Measurements from ENCODE around the gene ABCD3. TPM values are rescaled to one million over a fixed set of nuclear protein-coding genes. Genes with fewer than 3 reads are reported as not detected.
"Not testable (repeated sequence)": the region's sequence is repeated elsewhere in the genome, so short reads cannot be mapped to it uniquely, and the experiment has no call there.

ABCD3 gene
- total RNA-seq, 1 experiment from 2014 or later, result 48.8 TPM

- ATAC-seq; H3K9me2 ChIP-seq (ENCODE audit: insufficient read depth); H3K9me3 ChIP-seq (ENCODE audit: control insufficient read depth in 1 of 2, insufficient read depth in 1 of 2, low read depth in 1 of 2, low read length in 2 of 2); H3K9ac ChIP-seq (ENCODE audit: low read length); POLR2A ChIA-PET; H2AFZ ChIP-seq (ENCODE audit: low read depth, low read length, poor library complexity, severe bottlenecking); CTCF ChIA-PET; intact Hi-C loops (cut with micrococcal nuclease); H3K79me2 ChIP-seq (ENCODE audit: insufficient read depth, low read length); H4K20me1 ChIP-seq (ENCODE audit: insufficient read depth); RAD21 ChIA-PET (ENCODE audit: low non-redundant PET in 1 of 2, low total read pairs in 2 of 2, uncharacterized antibody in 2 of 2, unreplicated experiment in 2 of 2); BruUV-seq (replicated peaks); H3K27ac ChIP-seq (ENCODE audit: low read depth, low read length); H3K4me2 ChIP-seq (ENCODE audit: low read length); H3K4me3 ChIP-seq (replicated peaks in 1 of 2; ENCODE audit: low read depth in 1 of 2, low read length in 2 of 2); H3K27me3 ChIP-seq (ENCODE audit: insufficient read depth, low read length); H3K36me3 ChIP-seq (ENCODE audit: control insufficient read depth in 1 of 2, insufficient read depth in 2 of 2, low read length in 2 of 2); H3K4me1 ChIP-seq (ENCODE audit: control insufficient read depth in 1 of 2, insufficient read depth in 2 of 2, low read length in 2 of 2); DNase-seq (ENCODE audit: low read depth, low spot score): not testable (repeated sequence)
Measured at GRCh38 chr1:94372771-94373170, 45.4 kb upstream of the ABCD3 start.

DNA sequence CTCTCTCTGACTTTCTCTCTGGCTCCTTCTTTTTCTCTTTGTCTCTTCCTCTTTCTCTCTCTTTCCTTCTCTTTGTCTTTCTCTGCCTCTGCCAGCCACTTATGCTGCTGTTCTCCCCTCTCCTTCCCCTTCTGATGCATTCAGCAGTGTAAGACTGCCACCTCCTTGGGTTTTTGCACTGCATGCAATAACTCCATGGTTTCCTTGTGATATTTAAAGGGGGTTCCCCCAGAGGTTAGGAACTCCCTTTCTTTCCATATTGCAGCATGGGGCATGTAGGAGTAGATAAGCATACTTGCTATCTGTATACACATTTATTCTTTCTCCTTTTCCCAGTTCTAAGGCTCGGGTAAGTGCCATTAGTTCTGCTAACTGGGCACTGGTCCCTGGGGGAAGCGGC lies 44.9 kb upstream of the ABCD3 start:
- intact Hi-C loops (cut with micrococcal nuclease); H3K27me3 ChIP-seq (ENCODE audit: insufficient read depth, low read length); BruUV-seq (replicated peaks); H3K79me2 ChIP-seq (ENCODE audit: insufficient read depth, low read length); H3K27ac ChIP-seq (ENCODE audit: low read depth, low read length); H2AFZ ChIP-seq (ENCODE audit: low read depth, low read length, poor library complexity, severe bottlenecking); H3K36me3 ChIP-seq (ENCODE audit: control insufficient read depth in 1 of 2, insufficient read depth in 2 of 2, low read length in 2 of 2); DNase-seq (ENCODE audit: low read depth, low spot score); CTCF ChIA-PET; H3K9me2 ChIP-seq (ENCODE audit: insufficient read depth); POLR2A ChIA-PET; H3K4me2 ChIP-seq (ENCODE audit: low read length); H4K20me1 ChIP-seq (ENCODE audit: insufficient read depth); H3K4me3 ChIP-seq (replicated peaks in 1 of 2; ENCODE audit: low read depth in 1 of 2, low read length in 2 of 2); ATAC-seq; H3K9me3 ChIP-seq (ENCODE audit: control insufficient read depth in 1 of 2, insufficient read depth in 1 of 2, low read depth in 1 of 2, low read length in 2 of 2); RAD21 ChIA-PET (ENCODE audit: low non-redundant PET in 1 of 2, low total read pairs in 2 of 2, uncharacterized antibody in 2 of 2, unreplicated experiment in 2 of 2); H3K9ac ChIP-seq (ENCODE audit: low read length); H3K4me1 ChIP-seq (ENCODE audit: control insufficient read depth in 1 of 2, insufficient read depth in 2 of 2, low read length in 2 of 2): not testable (repeated sequence)

GRCh38 chr1:94375666-94376065 lies 42.5 kb upstream of the ABCD3 start:
- H3K9me2 ChIP-seq (ENCODE audit: insufficient read depth); BruUV-seq (replicated peaks); H3K27ac ChIP-seq (ENCODE audit: low read depth, low read length); intact Hi-C loops (cut with micrococcal nuclease); H3K27me3 ChIP-seq (ENCODE audit: insufficient read depth, low read length); H3K9ac ChIP-seq (ENCODE audit: low read length); H3K79me2 ChIP-seq (ENCODE audit: insufficient read depth, low read length); H3K9me3 ChIP-seq (ENCODE audit: control insufficient read depth in 1 of 2, insufficient read depth in 1 of 2, low read depth in 1 of 2, low read length in 2 of 2); H3K4me3 ChIP-seq (replicated peaks in 1 of 2; ENCODE audit: low read depth in 1 of 2, low read length in 2 of 2); H3K36me3 ChIP-seq (ENCODE audit: control insufficient read depth in 1 of 2, insufficient read depth in 2 of 2, low read length in 2 of 2); H3K4me2 ChIP-seq (ENCODE audit: low read length); CTCF ChIA-PET; H3K4me1 ChIP-seq (ENCODE audit: control insufficient read depth in 1 of 2, insufficient read depth in 2 of 2, low read length in 2 of 2); ATAC-seq; DNase-seq (ENCODE audit: low read depth, low spot score); H2AFZ ChIP-seq (ENCODE audit: low read depth, low read length, poor library complexity, severe bottlenecking); RAD21 ChIA-PET (ENCODE audit: low non-redundant PET in 1 of 2, low total read pairs in 2 of 2, uncharacterized antibody in 2 of 2, unreplicated experiment in 2 of 2); POLR2A ChIA-PET; H4K20me1 ChIP-seq (ENCODE audit: insufficient read depth): not testable (repeated sequence)

- H3K27me3 ChIP-seq (ENCODE audit: insufficient read depth, low read length); H2AFZ ChIP-seq (ENCODE audit: low read depth, low read length, poor library complexity, severe bottlenecking); H3K4me1 ChIP-seq (ENCODE audit: control insufficient read depth in 1 of 2, insufficient read depth in 2 of 2, low read length in 2 of 2); BruUV-seq (replicated peaks); H3K4me2 ChIP-seq (ENCODE audit: low read length); DNase-seq (ENCODE audit: low read depth, low spot score); H3K9me3 ChIP-seq (ENCODE audit: control insufficient read depth in 1 of 2, insufficient read depth in 1 of 2, low read depth in 1 of 2, low read length in 2 of 2); H3K4me3 ChIP-seq (replicated peaks in 1 of 2; ENCODE audit: low read depth in 1 of 2, low read length in 2 of 2); ATAC-seq; H3K9me2 ChIP-seq (ENCODE audit: insufficient read depth); RAD21 ChIA-PET (ENCODE audit: low non-redundant PET in 1 of 2, low total read pairs in 2 of 2, uncharacterized antibody in 2 of 2, unreplicated experiment in 2 of 2); H3K9ac ChIP-seq (ENCODE audit: low read length); POLR2A ChIA-PET; H3K27ac ChIP-seq (ENCODE audit: low read depth, low read length); H4K20me1 ChIP-seq (ENCODE audit: insufficient read depth); intact Hi-C loops (cut with micrococcal nuclease); H3K36me3 ChIP-seq (ENCODE audit: control insufficient read depth in 1 of 2, insufficient read depth in 2 of 2, low read length in 2 of 2); H3K79me2 ChIP-seq (ENCODE audit: insufficient read depth, low read length): not testable (repeated sequence)
- CTCF ChIA-PET, result interaction anchor here (1.4 kb wide), 1 partner anchor 18 kb away, joined by 3 read pairs; no protein-coding TSS in a partner anchor
Measured at GRCh38 chr1:94378493-94378892, 39.7 kb upstream of the ABCD3 start.
